ENCODE results near the gene MACROD2.

GRCh38 chr20:14488212-14488611, 492.9 kb downstream of the MACROD2 start:
- TF ChIP-seq TAF1 (IDR thresholded peaks at IDR 0.05; ENCODE audit: borderline replicate concordance, insufficient read depth, low read length) (no peak), SIN3A (IDR thresholded peaks at IDR 0.05; ENCODE audit: borderline replicate concordance, insufficient read depth, low read length) (no peak), POLR2AphosphoS5 (IDR thresholded peaks at IDR 0.05; ENCODE audit: low read depth, low read length) (no peak)
